GM18508 (cell line): ENCODE data around the gene MALRD1.

ENCODE experiments used
- ATAC-seq: cut with Tn5 transposase; IDR thresholded peaks from one replicate; pipeline ENCODE4 v1.9.1; 2021; ENCODE audit warnings: moderate number of reproducible peaks; ENCODE audit not compliant: insufficient read depth, unreplicated experiment

MALRD1 gene

DNA sequence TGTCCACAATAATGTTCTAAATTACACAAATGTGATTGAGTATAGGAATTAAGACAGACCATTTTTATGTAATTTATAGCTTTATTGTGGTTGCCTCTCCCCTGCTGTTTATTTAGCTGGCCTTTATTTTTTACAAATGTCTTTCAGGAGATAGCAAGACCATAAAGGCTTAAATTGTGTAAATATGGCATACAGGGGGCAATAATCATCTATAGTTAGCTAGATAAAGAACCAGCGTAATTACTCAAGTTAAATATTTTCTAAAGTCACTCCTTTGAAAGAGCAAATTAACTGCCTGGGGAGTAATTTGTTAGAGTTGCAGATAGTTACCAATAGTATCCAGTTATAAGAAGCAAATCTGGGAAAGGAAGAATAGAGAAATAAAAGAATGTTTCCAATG lies at the start of gene MALRD1:
TSS of gene MALRD1 (plus strand) at position 313 of the 400 bp plus-strand sequence. CDS start 138 bp downstream, outside the sequence.
- no peak for ATAC-seq

GRCh38 chr10:19003341-19003740 lies 45.3 kb upstream of the MALRD1 start:
- no peak for ATAC-seq

DNA sequence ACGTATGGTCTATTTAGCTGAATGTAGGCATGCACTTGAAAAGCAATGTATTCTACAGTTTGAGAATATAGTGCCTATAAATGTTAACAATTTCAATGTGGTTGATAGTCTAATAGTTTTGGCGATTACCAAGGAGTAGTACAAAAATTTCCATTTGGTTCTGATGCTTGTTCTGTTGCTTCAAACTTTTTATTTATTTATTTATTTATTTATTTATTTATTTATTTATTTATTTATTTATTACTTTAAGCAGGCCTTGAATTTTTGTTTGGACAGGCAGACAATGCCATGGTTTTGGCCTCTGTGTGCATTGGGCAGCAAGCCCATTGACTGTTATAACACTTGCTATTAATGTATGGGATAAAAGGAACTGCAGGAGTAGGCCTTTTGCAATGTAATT lies 36.5 kb upstream of the MALRD1 start:
- no peak for ATAC-seq

- ATAC-seq = no peak
These were observed 34.6 kb upstream of the MALRD1 start for GRCh38 chr10:19014034-19014433.

- ATAC-seq = no peak
These were observed 34.1 kb upstream of the MALRD1 start for GRCh38 chr10:19014498-19014897.

- no peak for ATAC-seq
These were observed 31.3 kb upstream of the MALRD1 start for GRCh38 chr10:19017116-19017890.

DNA sequence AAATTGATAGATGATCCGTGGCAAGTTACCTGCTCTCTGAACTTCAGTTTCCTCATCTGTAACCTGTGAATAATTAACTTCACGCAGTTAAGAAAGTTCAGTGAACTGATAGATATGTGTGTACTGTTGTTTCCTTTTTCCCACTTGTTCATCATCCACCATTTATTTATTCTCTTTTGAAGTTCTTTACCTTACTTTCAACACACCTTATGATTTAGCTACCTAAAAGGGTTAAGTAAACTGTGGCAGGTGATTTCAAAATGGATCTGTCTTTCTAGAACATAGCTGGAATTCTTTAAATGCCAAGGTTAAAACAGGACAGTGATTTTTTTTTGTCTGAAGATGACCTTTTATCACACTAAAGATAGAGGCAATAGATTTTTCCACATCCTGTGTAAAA lies 27.4 kb upstream of the MALRD1 start:
- ATAC-seq = no peak

- ATAC-seq = no peak
These were observed 24.0 kb upstream of the MALRD1 start for GRCh38 chr10:19024611-19025010.

DNA sequence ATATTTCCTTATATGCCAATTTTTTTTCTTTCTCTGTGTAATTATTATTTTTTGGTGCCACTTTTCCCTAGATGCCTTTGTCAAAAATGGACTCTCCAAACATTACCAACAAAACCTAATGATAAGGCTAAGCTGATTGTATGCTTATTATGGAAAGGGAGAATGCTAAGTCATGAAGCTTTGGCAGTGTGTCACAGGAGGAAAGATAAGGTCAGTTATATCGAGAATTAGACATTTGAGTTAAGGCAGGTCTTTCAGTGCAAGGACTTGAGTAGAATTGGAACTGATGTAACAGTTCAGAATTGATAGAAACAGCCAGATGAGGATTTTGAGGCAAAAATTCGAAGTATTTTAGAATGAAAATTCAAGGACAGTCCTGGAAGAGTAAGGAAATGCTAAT lies 16.8 kb upstream of the MALRD1 start:
- no peak for ATAC-seq

DNA sequence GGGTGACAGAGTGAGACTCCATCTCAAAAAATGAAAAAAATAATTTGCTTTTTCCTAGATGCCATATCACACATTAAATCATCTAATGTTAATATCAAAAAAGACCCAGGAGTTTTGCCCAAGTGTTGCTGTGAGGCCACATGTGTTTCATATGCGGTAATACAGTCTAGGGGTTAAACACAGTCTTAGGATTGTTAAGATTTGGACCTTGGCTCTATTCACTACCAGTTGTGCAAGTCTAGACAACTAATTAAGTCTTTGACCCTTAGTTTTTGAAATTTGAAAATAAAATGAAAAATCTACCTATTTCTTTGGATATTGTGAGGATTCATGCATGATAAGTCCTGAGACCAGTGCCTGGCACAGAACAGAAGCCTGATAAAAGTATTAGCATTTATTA lies 14.9 kb upstream of the MALRD1 start:
- ATAC-seq = no peak

- no peak for ATAC-seq
These were observed 7.4 kb upstream of the MALRD1 start for GRCh38 chr10:19041171-19041570.

- no peak for ATAC-seq
These were observed 5.2 kb upstream of the MALRD1 start for GRCh38 chr10:19043431-19043830.

- ATAC-seq = no peak
These were observed 1.9 kb upstream of the MALRD1 start for GRCh38 chr10:19046679-19047078.

- no peak for ATAC-seq
These were observed 290 bp downstream of the MALRD1 start for GRCh38 chr10:19048891-19049290.

DNA sequence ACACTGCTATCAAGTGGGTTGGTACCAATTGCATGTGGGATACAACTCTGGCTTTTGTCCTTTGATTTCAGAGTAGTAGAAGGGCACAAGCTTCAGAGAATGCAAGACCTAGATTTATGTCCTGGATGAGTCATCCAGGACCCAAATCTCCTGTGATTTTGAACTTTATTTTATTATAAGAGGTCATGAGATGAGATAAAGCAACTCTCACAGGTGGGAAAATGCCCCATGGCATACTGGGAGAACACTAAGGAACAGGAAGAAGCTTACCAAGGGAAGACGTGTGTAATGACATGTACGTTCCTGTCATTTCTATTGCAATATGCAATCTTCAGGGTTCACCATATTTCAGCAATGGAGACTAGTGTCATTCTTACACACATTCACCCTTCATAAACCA lies 966 bp downstream of the MALRD1 start:
- ATAC-seq = no peak

DNA sequence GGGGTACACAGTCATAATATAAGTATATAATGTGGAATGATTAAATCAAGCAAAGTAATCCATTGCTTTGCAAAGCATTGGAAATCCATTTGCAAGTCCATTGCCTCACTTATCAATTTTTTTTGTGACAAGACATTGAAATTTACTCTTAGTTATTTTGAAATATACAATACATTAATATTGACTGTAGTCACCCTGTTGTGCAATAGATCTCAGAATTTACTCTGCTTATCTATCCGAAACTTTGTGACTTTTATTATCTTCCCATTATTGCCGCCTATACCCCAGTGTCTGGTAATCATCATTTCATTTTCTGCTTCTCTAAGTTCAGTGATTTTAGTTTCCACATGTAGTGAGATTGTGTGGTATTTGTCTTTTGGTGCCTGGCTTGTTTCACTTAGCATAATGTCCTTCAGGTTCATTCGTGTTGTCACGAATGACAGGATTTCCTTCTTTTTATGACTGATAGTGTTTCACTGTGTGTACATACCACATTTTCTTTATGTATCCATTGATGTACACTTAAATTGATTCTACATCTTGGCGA lies 5.8 kb downstream of the MALRD1 start:
- no peak for ATAC-seq

DNA sequence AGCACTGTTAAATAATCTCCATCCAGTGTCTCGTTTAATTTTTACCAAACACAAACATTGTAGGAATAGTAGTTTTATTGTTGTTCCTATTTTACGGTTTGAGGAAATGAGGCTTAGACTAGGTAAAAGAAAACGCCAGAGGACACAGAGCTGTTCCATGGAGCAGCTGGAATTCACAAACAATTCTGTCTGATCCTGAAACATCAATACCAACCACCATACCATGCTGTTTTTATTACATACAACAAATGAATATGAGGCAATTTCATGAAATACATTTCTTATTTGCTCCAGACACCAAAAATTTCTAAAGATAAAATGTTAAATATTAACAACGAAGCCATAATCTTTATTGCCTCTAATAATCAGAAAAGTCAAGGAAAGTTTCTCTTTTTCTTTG lies 9.4 kb downstream of the MALRD1 start:
- no peak for ATAC-seq

GRCh38 chr10:19063986-19064385 lies 15.4 kb downstream of the MALRD1 start:
- ATAC-seq = no peak

GRCh38 chr10:19071946-19072345 lies 23.3 kb downstream of the MALRD1 start:
- no peak for ATAC-seq

DNA sequence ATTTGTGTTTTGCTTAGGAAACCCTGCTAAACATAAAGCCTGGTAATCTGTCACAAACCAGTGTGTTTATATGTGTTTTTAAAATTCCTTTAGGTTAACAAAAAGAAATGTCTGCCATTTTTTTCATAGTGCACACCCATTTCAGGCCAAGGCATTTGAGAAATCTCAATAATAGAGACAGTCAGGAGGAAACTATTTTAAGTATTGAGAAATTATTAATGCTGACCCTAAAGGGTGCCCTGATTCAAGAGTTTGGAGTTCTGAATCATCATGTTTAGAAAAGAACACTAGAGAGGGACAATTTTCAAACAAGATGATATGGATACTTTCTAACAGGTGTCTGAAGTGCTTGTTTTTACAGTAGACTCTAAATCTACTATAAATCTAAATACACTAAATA lies 28.7 kb downstream of the MALRD1 start:
- ATAC-seq = no peak

DNA sequence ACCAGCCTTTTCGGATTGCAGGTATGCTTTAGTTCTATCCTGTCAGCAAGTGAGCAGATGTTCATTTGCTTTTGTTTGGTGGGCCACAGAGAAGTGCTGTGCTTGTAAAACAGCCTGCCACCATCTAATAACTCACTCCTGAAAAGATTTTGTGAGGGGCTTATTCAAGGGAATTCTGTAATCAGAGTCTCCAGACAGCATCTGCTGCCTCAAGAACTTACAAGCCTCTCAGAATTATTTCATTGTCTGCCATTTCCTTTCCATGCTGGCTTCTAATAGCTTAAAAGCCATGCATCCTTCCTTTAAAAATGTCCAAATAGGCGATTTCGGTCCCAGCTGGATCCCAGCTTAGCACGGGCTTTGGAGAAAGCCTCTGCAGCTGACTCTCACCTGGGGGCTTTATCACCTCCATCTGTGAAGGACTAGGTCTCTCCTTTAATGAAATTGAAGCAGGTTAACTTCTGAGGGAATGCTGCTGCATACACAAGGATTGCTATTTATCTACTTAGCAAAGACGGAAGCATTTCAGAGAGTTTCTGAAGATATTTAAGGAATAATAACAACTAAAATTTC lies 48.0 kb downstream of the MALRD1 start:
- ATAC-seq = no peak

- ATAC-seq = no peak
These were observed 48.5 kb downstream of the MALRD1 start for GRCh38 chr10:19097151-19097550.
